ENCODE data around the gene GSE1.

Gene GSE1

GRCh38 chr16:85650135-85650843 lies 37.2 kb downstream of the GSE1 start:
- H3K4me3 ChIP-seq (ENCODE audit: control insufficient read depth, low read depth, low read length) = no peak overlapping the region
- DNase-seq (ENCODE audit: low read depth) = no peak
- no peak for TF ChIP-seq CTCF (IDR thresholded peaks at IDR 0.05; ENCODE audit: control insufficient read depth, insufficient read depth, low read depth, low read length, missing control alignments)

- no peak overlapping the region for H3K4me3 ChIP-seq (ENCODE audit: control insufficient read depth, low read depth, low read length)
- no peak for TF ChIP-seq CTCF (IDR thresholded peaks at IDR 0.05; ENCODE audit: control insufficient read depth, insufficient read depth, low read depth, low read length, missing control alignments)
- no peak for DNase-seq (ENCODE audit: low read depth)
Observed at GRCh38 chr16:85650844-85651628, 37.9 kb downstream of the GSE1 start.

GRCh38 chr16:85651629-85652430 lies 38.7 kb downstream of the GSE1 start:
- TF ChIP-seq CTCF (IDR thresholded peaks at IDR 0.05; ENCODE audit: control insufficient read depth, insufficient read depth, low read depth, low read length, missing control alignments) = no peak
- no peak for DNase-seq (ENCODE audit: low read depth)
- no peak overlapping the region for H3K4me3 ChIP-seq (ENCODE audit: control insufficient read depth, low read depth, low read length)

GRCh38 chr16:85652431-85653221 lies 39.5 kb downstream of the GSE1 start:
- no peak for DNase-seq (ENCODE audit: low read depth)
- H3K4me3 ChIP-seq (ENCODE audit: control insufficient read depth, low read depth, low read length) = no peak overlapping the region
- no peak for TF ChIP-seq CTCF (IDR thresholded peaks at IDR 0.05; ENCODE audit: control insufficient read depth, insufficient read depth, low read depth, low read length, missing control alignments)

- TF ChIP-seq CTCF (IDR thresholded peaks at IDR 0.05; ENCODE audit: control insufficient read depth, insufficient read depth, low read depth, low read length, missing control alignments) = no peak
- DNase-seq (ENCODE audit: low read depth) = no peak
Observed at GRCh38 chr16:85653290-85653891, 40.3 kb downstream of the GSE1 start.

More at GRCh38 chr16:85653290-85653891, 40.3 kb downstream of the GSE1 start:
- H3K4me3 ChIP-seq (ENCODE audit: control insufficient read depth, low read depth, low read length) = no peak overlapping the region
